Body of pancreas (tissue), 4 donors: ENCODE results near the gene NRIP1. TPM values are rescaled to one million over a fixed set of nuclear protein-coding genes. Genes with fewer than 3 reads are reported as not detected.

Experiments
- ATAC-seq: fragments of 150-250 bp; one replicate; pipeline ENCODE4 v1.9.1; 2016
- DNase-seq, 4 donors: peaks; one replicate each; pipeline ENCODE4 v3.0.0-alpha.2; 2019
- H3K27ac ChIP-seq, 4 donors: fragments of 200-600 bp; sonication (generic); 1 replicate in 3 of 4; 2 replicates in 1 of 4; pipeline versions ENCODE4 v1.5.1 to v1.6.1; 2016 to 2019; ENCODE audit warnings: mild to moderate bottlenecking in 1 of 4, mixed read lengths in 1 of 4, moderate library complexity in 1 of 4
- H3K27me3 ChIP-seq, 2 donors: fragments of 200-600 bp; sonication (generic); one replicate each; pipeline ENCODE4 v1.6.0; 2016; ENCODE audit warnings: mild to moderate bottlenecking in 1 of 2
- H3K36me3 ChIP-seq, 2 donors: fragments of 200-600 bp; sonication (generic); replicated peaks in 1 of 2; 2 replicates each; pipeline ENCODE4 v1.5.1; 2016; ENCODE audit warnings: low read depth in 2 of 2; ENCODE audit not compliant: insufficient read depth in 1 of 2
- H3K4me1 ChIP-seq: fragments of 200-600 bp; sonication (generic); one replicate; pipeline ENCODE4 v1.6.0; 2016
- H3K4me3 ChIP-seq, 2 donors: fragments of 200-600 bp; sonication (generic); 1 replicate in 1 of 2; 2 replicates in 1 of 2; pipeline ENCODE4 v1.5.1; 2016 to 2019
- H3K9me3 ChIP-seq, 3 donors: fragments of 200-600 bp; sonication (generic); 1 replicate in 2 of 3; 2 replicates in 1 of 3; pipeline ENCODE4 v1.5.1; 2016
- CTCF ChIP-seq, 7 experiments: fragments of 450-650 bp in 4 of 7; fragments of 200-600 bp in 3 of 7; sonication (generic) in 3 of 7; IDR thresholded peaks; one replicate each; pipeline ENCODE4 v1.5.1; 2016 to 2019; ENCODE audit warnings: antibody characterized with exemption in 7 of 7
- POLR2A ChIP-seq, 3 donors: fragments of 450-650 bp; IDR thresholded peaks; one replicate each; pipeline ENCODE4 v1.6.1; 2016; ENCODE audit warnings: antibody characterized with exemption in 3 of 3, mild to moderate bottlenecking in 2 of 3
- WGBS, 2 donors: methylation state at CpG; one replicate each; pipeline ENCODE4 v1.1.5; 2017; 5-methylcytosine and 5-hydroxymethylcytosine counted together
- intact Hi-C: fragments of 100-400 bp; cut with DNase I; formaldehyde crosslinking; loops from one replicate; pipeline ENCODE4 v1.15.1; 2023
- total RNA-seq, 2 donors: library from RNA; depleted of rRNA; stranded (reverse); fragments of >200 nt; gene quantifications; one replicate each; pipeline ENCODE4 v1.1.0, GENCODE V29; 2016

Gene NRIP1
- total RNA-seq, 2 donors from 2014 or later: 18.5 to 27.8 TPM

DNA sequence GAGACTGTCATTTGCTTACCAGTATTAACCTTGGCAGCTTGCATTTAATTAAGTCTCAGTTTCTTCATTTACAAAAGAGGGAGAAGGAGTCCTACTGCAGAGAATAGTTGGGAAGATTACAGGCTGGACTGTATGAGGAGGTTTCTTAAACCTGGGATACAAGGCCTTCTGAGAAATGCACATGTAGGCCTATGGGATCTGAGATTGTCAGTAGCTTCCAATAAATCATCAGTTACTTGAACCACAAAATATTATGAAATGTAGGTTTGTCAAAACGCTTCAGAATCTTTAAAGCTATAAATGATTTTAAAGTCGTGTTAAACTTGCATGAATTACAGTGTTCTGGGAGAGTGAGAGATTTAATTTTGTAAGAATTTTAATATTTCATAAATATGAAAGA lies 69.6 kb downstream of the NRIP1 start:
- Histone ChIP-seq H3K27me3 (no peaks in the 10 kb centered on the region), H3K4me3 (no peak overlapping the region), H3K36me3 (peaks cover 0 to 2% of the 10 kb centered on the region in 2 donors), H3K9me3 (no peaks in the 10 kb centered on the region), H3K4me1 (peaks cover 15% of the 10 kb centered on the region), H3K27ac (no peak overlapping the region)
- intact Hi-C loops: no loop called here
- TF ChIP-seq CTCF (IDR thresholded peaks at IDR 0.05) (no peak), POLR2A (IDR thresholded peaks at IDR 0.05) (no peak)
- 50 to 68% methylated on average over 2 of the region's 2 CpGs for WGBS, 2 donors
- DNase-seq: no peak
- ATAC-seq: no peak

GRCh38 chr21:14993115-14993514 lies 71.7 kb downstream of the NRIP1 start:
- Histone ChIP-seq H3K9me3 (no peaks in the 10 kb centered on the region), H3K4me3 (no peak overlapping the region), H3K27me3 (no peaks in the 10 kb centered on the region), H3K27ac (no peak overlapping the region), H3K4me1 (peaks cover 13% of the 10 kb centered on the region), H3K36me3 (peaks cover 0 to 2% of the 10 kb centered on the region in 2 donors)
- ATAC-seq: no peak
- no peak for DNase-seq
- TF ChIP-seq CTCF (IDR thresholded peaks at IDR 0.05): no peak
- no peak for TF ChIP-seq POLR2A (IDR thresholded peaks at IDR 0.05)
- intact Hi-C loops: no loop called here
- 83 to 84% methylated on average over 2 of the region's 2 CpGs for WGBS, 2 donors

DNA sequence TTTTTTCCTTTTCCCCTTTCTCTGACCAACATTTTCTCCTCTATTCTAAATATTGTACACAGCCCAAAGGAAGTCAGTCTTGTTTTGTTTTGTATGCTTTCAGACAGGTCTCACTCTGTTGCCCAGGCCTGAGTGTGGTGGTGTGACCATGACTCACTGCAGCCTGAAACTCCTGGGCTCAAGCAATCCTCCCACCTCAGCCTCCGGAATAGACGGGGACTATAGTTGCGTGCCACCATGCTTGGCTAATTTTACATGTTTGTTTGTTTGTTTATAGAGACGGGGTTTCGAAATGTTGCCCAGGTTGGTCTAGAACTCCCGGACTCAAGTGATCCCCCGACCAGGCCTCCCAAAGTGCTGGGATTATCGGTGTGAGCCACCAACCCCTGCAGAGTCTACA lies 72.8 kb downstream of the NRIP1 start:
- peaks cover 17% of the 10 kb centered on the region for H3K4me1 ChIP-seq
- H3K27me3 ChIP-seq: no peaks in the 10 kb centered on the region
- intact Hi-C loops: no loop called here
- DNase-seq: no peak
- H3K27ac ChIP-seq: no peak overlapping the region
- no peak for ATAC-seq
- no peaks in the 10 kb centered on the region for H3K9me3 ChIP-seq
- peaks cover 0 to 2% of the 10 kb centered on the region in 2 donors for H3K36me3 ChIP-seq
- no peak overlapping the region for H3K4me3 ChIP-seq
- WGBS, 2 donors: 97 to 98% methylated on average over 8 of the region's 8 CpGs
- TF ChIP-seq CTCF (IDR thresholded peaks at IDR 0.05) (no peak), POLR2A (IDR thresholded peaks at IDR 0.05) (no peak)

- TF ChIP-seq POLR2A (IDR thresholded peaks at IDR 0.05) (no peak), CTCF (IDR thresholded peaks at IDR 0.05) (no peak)
- Histone ChIP-seq H3K4me1 (peaks cover 18% of the 10 kb centered on the region), H3K4me3 (no peak overlapping the region), H3K9me3 (no peaks in the 10 kb centered on the region), H3K36me3 (peaks cover 0 to 2% of the 10 kb centered on the region in 2 donors), H3K27me3 (no peaks in the 10 kb centered on the region), H3K27ac (no peak overlapping the region)
- DNase-seq (peak in 2 of 4 donors; percentile 26 to 30), ATAC-seq (no peak)
- WGBS, 2 donors: 75 to 78% methylated on average over 2 of the region's 2 CpGs
- intact Hi-C loops: no loop called here
These were observed 75.4 kb downstream of the NRIP1 start for GRCh38 chr21:14989359-14989758.

DNA sequence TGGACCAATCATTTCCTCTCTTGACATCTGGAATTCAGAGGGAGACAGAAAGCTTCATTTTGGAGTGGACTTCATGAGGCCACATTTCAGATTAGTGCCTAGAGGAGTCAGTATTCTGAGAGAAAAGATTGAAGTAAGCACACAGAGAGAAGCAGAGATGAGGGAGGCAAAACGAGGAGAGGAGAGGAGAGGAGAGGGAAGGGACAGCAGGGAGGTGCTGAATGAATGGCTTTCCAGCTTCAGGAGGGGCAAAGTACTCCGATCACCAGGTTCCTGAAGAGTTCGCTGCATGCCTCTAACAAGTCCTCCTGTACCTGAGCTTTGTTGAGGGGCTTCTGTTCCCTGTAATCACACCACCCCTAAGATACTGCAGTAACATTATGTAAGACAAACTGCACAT lies 76.0 kb downstream of the NRIP1 start:
- peaks cover 0 to 2% of the 10 kb centered on the region in 2 donors for H3K36me3 ChIP-seq
- no peaks in the 10 kb centered on the region for H3K27me3 ChIP-seq
- TF ChIP-seq CTCF (IDR thresholded peaks at IDR 0.05) (no peak), POLR2A (IDR thresholded peaks at IDR 0.05) (no peak)
- no peaks in the 10 kb centered on the region for H3K9me3 ChIP-seq
- ATAC-seq: no peak
- no peak overlapping the region for H3K4me3 ChIP-seq
- no peak for DNase-seq
- peaks cover 18% of the 10 kb centered on the region for H3K4me1 ChIP-seq
- intact Hi-C loops: no loop called here
- 79 to 80% methylated on average over 3 of the region's 3 CpGs for WGBS, 2 donors
- H3K27ac ChIP-seq: no peak overlapping the region
